Activated T-cell treated with anti-CD3 and anti-CD28 coated beads, Interleukin-2, amount 50 U/mL, for 24 hours (primary cell): ENCODE data around the gene MTHFD1.
"Not testable (repeated sequence)": the region's sequence is repeated elsewhere in the genome, so short reads cannot be mapped to it uniquely, and the experiment has no call there.

Source experiments
- DNase-seq: peaks from one replicate; pipeline ENCODE4 v3.0.0-alpha.2; 2020
- H3K27ac Mint-ChIP-seq: 2 replicates; pipeline ENCODE4 v1.8.0; 2020; ENCODE audit warnings: mild to moderate bottlenecking, mixed read lengths
- H3K27me3 Mint-ChIP-seq: 2 replicates; pipeline ENCODE4 v1.8.0; 2020; ENCODE audit warnings: mixed read lengths
- H3K36me3 Mint-ChIP-seq: 2 replicates; pipeline ENCODE4 v1.8.0; 2020; ENCODE audit warnings: low read depth, mixed read lengths
- H3K4me1 Mint-ChIP-seq: 2 replicates; pipeline ENCODE4 v1.8.0; 2020; ENCODE audit warnings: low read depth, mixed read lengths
- H3K4me3 Mint-ChIP-seq: 2 replicates; pipeline ENCODE4 v1.8.0; 2020; ENCODE audit warnings: mild to moderate bottlenecking, moderate library complexity, mixed read lengths
- H3K9me3 Mint-ChIP-seq: 2 replicates; pipeline ENCODE4 v1.8.0; 2020; ENCODE audit warnings: mixed read lengths

Gene MTHFD1

DNA sequence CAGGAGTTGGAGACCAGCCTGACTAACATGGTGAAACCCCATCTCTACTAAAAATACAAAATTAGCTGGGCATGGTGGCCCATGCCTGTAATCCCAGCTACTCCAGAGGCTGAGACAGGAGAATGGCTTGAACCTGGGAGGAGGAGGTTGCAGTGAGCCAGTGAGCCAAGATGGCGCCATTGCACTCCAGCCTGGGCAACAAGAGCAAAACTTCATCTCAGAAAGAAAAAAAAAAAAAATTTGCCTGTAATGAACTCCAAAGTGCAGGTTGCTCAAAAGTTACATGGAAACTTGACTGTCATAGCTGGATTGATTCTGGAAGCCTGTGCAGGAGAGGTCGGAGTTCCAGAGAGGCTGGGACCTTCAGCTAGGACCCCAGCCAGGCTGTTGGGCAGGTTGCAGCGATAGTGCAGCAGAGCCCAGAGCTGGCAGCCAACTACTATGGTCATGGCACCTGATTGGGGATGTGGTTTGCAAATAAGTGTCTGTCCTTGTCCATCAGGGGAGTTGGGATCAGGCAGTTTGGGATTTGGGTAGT, 5.1 kb downstream of the MTHFD1 start:
- H3K27me3 Mint-ChIP-seq, DNase-seq, H3K9me3 Mint-ChIP-seq, H3K4me3 Mint-ChIP-seq: not testable (repeated sequence)
- Mint-ChIP-seq H3K36me3 (peaks cover 80% of the 10 kb centered on the region), H3K4me1 (peaks cover 52% of the 10 kb centered on the region), H3K27ac (peak overlapping the region; percentile 26)

DNA sequence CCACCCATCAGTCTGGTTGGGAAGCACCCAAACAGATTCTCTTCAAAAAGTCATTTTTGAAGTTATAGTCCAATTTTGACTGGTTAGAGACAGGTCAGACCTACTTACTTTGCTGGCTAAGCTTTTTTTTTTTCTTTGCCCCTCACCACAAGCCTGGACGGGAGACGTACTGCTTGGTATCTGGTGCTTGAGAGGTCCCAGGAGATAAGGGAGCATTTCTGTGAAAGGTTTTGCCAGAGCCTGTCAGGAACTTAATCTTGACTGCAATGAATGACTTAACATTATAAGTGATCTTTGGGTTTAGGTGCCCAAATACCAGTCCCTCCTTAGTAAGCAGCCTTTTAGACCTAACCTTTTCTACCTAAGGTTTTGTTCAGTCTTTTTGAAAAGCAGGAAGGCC, 6.3 kb downstream of the MTHFD1 start:
- DNase-seq: no peak
- Mint-ChIP-seq H3K27me3 (no peaks in the 10 kb centered on the region), H3K4me1 (peaks cover 51% of the 10 kb centered on the region), H3K4me3 (no peak overlapping the region), H3K9me3 (no peaks in the 10 kb centered on the region), H3K36me3 (peaks cover 76% of the 10 kb centered on the region), H3K27ac (peak overlapping the region; percentile 19)

DNA sequence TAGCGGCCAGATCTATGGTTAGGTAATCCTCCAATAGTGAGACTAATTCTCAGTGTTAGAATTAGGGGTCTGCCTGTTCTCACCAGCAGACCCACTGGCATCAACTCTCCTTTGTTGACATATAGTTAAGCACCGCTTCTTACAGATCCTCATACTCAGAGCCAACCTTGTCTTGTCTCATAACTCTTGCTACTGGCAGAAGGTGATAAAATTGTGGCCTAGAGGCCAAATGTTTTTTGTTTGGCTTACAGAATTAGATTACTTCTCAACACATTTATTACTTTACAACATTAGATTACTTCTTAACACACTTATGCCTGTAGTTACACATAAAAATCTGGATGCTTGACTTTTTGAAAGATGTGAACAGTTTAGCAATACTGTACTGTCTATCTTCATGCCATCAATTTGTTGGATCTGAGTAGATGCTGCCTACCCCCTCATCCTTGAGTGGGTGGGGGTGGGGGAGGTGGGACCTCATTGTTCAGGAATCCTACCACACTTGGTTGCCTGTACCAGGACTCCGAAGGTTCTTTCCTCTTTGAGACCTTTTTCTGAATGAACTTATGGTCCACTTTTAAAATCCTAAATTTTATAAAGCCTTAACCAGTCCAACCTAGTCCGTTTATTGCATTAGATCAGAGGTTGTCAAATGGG, 7.0 kb downstream of the MTHFD1 start:
- H3K27ac Mint-ChIP-seq: no peak overlapping the region
- no peak for DNase-seq
- no peak overlapping the region for H3K4me3 Mint-ChIP-seq
- peaks cover 46% of the 10 kb centered on the region for H3K4me1 Mint-ChIP-seq
- no peaks in the 10 kb centered on the region for H3K27me3 Mint-ChIP-seq
- H3K9me3 Mint-ChIP-seq: no peaks in the 10 kb centered on the region
- H3K36me3 Mint-ChIP-seq: peaks cover 72% of the 10 kb centered on the region

DNA sequence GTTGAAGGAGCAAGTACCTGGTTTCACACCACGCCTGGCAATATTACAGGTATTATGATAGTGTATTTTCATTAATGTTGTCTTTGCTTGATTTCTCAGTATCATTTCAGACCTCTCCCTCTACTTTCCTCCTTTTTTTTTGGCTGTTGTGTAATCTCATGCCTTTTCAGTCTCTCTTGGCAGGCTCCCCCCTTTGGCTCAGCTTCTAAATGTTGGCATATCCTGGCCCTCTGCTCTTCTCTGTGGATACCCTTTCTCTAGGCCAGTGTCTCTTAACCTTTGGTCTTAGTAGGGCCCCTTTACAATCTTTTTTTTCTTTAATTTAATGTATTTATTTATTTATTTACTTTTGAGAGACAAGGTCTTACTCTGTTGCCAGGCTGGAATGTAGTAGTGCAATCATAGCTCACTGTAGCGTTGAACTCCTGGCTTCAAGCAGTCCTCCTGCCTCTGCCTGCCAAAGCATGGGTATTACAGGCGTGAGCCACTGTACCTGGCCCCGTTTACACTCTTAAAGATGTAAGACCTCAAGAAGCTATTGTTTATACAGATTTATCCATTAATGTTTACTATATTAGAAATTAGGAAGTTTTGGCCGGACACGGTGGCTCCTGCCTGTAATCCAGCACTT, 12.8 kb downstream of the MTHFD1 start:
- no peak overlapping the region for H3K4me3 Mint-ChIP-seq
- H3K27ac Mint-ChIP-seq: no peak overlapping the region
- no peaks in the 10 kb centered on the region for H3K27me3 Mint-ChIP-seq
- no peaks in the 10 kb centered on the region for H3K9me3 Mint-ChIP-seq
- peaks cover 59% of the 10 kb centered on the region for H3K36me3 Mint-ChIP-seq
- no peak for DNase-seq
- peaks cover 7% of the 10 kb centered on the region for H3K4me1 Mint-ChIP-seq

DNA sequence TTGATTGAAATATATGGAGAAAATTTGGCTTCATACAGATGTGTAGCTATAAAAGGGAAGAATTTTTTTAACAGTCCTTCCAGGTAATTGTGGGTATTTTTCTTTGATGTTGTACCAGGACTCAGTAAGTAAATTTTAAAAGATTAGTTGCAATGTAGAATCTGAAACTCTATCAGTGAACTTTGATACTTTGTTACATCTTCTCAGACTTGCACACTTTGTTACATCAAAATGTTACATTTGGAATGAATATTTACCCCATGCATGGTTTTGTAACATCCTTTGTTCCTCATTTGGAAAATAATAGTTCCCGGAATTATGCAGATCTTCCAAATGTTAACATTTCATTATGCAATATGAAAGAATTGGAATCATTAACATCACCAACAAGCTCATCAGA, 13.8 kb downstream of the MTHFD1 start:
- H3K4me1 Mint-ChIP-seq: peaks cover 10% of the 10 kb centered on the region
- no peak overlapping the region for H3K4me3 Mint-ChIP-seq
- no peak overlapping the region for H3K27ac Mint-ChIP-seq
- no peaks in the 10 kb centered on the region for H3K27me3 Mint-ChIP-seq
- DNase-seq: no peak
- peaks cover 69% of the 10 kb centered on the region for H3K36me3 Mint-ChIP-seq
- no peaks in the 10 kb centered on the region for H3K9me3 Mint-ChIP-seq

DNA sequence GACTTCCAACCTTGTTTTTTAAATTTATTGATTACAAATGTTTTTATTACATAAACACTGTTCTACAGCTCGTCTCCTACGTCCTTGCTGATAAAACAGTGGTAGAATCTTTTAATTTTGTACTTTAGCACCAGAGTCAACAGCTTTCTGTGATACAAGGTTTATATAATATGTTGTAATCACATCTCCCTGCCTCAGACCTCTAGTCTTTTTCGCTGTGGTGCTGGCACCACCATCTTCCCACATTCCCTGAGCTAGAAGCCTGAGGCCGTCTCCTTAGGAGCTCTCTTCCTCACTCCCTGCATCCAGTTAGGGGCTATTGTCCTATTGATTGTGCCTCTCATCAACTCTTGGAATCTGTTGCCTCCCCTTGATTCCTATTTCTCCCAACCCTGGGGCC, 17.1 kb downstream of the MTHFD1 start:
- Mint-ChIP-seq H3K9me3 (no peaks in the 10 kb centered on the region), H3K4me3 (no peak overlapping the region), H3K4me1 (peaks cover 18% of the 10 kb centered on the region), H3K36me3 (peaks cover 81% of the 10 kb centered on the region), H3K27me3 (no peaks in the 10 kb centered on the region), H3K27ac (no peak overlapping the region)
- no peak for DNase-seq

DNA sequence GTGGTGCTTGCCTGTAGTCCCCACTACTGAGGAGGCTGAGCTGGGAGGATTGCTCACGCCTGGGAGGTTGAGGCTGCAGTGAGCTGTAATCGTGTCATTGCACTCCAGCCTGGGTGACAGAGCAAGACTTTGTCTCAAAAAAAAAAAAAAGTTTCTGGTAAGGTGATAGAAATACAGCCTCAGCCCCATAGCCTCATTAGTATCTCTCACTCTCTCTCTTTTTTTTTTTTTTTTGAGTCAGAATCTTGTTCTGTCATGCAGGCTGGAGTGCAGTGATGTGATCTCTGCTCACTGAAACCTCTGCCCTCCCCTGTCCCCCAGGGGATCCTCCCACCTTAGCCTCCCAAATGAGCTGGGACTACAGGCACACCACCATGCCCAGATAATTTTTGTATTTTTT, 19.2 kb downstream of the MTHFD1 start:
- no peak overlapping the region for H3K4me3 Mint-ChIP-seq
- H3K27me3 Mint-ChIP-seq: no peaks in the 10 kb centered on the region
- no peak for DNase-seq
- H3K4me1 Mint-ChIP-seq: peaks cover 27% of the 10 kb centered on the region
- H3K36me3 Mint-ChIP-seq: peaks cover 88% of the 10 kb centered on the region
- no peak overlapping the region for H3K27ac Mint-ChIP-seq
- no peaks in the 10 kb centered on the region for H3K9me3 Mint-ChIP-seq

DNA sequence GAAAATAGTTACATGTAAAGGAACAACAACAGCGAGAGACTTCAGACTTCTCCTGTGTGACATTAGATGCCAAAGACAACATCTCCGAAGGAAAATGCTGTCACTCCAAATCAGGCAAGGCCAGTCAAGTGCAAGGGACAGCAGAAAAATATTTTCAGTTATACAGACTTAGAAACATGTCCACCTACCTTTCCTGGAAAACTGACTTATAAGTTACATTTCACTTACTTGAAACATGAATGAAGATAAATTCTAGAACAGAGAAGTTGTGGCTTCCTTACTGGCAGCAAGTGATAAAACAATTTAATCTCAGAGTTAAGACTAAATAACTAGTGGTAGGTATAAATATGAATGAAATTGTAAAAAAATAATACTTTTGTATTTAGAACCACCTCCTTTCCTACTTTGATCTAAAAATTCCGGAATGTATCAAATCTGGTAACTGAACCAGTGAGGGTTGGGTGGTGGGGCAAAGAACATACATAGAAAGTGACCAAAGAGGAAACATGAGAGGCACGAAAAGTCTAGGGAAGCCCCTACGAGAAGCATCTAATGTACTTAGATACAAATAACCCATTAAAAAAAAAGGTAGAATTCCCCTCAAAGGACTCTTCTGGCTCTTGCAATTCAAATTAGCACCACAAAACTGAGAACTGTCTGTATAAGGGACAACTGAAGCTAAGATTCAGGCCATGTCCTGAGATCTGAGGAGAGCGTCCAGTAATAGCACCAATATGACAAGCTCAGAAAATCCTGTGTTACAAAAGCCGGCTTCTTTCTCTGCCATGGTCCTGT, 21.2 kb downstream of the MTHFD1 start:
- Mint-ChIP-seq H3K27ac (peak overlapping the region; percentile 18), H3K4me1 (peaks cover 26% of the 10 kb centered on the region), H3K27me3 (no peaks in the 10 kb centered on the region), H3K9me3 (no peaks in the 10 kb centered on the region), H3K4me3 (no peak overlapping the region), H3K36me3 (peaks cover 91% of the 10 kb centered on the region)
- no peak for DNase-seq

DNA sequence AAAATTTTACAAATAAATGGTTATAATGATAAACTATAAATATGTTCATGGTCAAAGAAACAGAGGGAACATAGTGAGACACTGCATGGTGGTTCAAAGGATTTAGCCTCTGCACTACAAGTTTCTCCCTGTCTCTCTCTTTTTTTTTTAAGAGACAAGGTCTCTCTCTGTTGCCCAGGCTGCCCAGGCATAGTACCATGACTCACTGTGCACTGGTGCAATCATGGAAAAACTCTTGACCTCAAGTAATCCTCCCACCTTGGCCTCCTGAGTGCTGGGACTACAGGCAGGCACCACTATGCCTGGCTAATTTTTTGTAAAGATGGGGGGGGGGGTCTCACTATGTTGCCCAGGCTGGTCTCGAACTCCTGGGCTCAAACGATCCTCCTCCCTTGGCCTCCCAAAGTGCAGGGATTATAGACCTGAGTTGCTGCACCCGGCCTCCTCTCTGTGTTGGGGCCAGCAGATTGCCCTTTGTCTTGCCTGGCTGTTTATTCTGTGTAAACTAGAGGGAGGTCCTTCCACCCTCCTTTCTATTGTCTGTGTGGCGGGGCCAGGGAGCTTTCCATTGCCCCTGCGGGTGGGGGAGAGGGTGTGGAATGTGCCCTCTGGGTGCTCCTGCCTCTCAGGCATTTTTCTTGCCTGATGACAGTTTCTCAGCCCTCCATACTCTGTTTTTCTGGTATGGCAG, 22.1 kb downstream of the MTHFD1 start:
- H3K27ac Mint-ChIP-seq: peak overlapping the region; percentile 76
- no peaks in the 10 kb centered on the region for H3K9me3 Mint-ChIP-seq
- H3K36me3 Mint-ChIP-seq: peaks cover 89% of the 10 kb centered on the region
- H3K27me3 Mint-ChIP-seq: no peaks in the 10 kb centered on the region
- no peak overlapping the region for H3K4me3 Mint-ChIP-seq
- no peak for DNase-seq
- peaks cover 24% of the 10 kb centered on the region for H3K4me1 Mint-ChIP-seq

DNA sequence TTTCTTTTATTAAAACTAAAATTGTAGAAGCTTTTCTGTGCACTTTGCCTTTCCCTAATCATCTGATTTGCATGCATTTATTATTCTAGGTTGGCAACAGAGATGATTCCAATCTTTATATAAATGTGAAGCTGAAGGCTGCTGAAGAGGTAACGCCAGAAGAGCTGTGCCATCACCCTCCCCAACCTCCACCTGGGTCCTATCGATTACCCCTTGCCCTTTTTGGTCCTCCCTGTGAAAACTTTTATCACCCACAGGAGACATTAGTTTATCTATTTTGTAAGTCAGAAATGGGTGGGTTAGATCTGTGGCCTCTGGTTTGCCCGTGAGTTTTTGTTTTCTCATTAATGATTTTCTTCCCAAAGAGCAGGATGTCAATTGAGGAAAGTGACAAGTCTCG, 22.8 kb downstream of the MTHFD1 start:
- DNase-seq: no peak
- peak overlapping the region; percentile 1 for H3K27ac Mint-ChIP-seq
- no peak overlapping the region for H3K4me3 Mint-ChIP-seq
- H3K27me3 Mint-ChIP-seq: no peaks in the 10 kb centered on the region
- H3K4me1 Mint-ChIP-seq: peaks cover 29% of the 10 kb centered on the region
- H3K9me3 Mint-ChIP-seq: no peaks in the 10 kb centered on the region
- peaks cover 90% of the 10 kb centered on the region for H3K36me3 Mint-ChIP-seq

DNA sequence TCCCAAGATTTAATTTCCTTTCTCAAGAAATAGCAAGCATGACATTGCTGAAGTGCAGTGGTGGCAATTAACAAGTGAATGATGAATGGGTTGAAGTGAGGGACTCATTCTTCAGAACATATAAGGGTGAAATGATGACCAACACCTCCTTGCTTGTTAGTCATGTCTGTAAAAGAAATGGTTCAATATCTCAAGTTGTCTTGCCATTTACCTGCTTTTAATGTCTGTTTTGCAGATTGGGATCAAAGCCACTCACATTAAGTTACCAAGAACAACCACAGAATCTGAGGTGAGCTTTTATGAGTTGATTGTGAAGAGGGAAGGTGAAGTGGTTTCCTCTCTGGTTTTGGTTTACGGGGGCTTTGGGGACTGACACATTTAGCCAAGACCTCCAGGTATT, 24.1 kb downstream of the MTHFD1 start:
- Mint-ChIP-seq H3K36me3 (peaks cover 91% of the 10 kb centered on the region), H3K4me3 (no peak overlapping the region), H3K27ac (no peak overlapping the region), H3K4me1 (peaks cover 35% of the 10 kb centered on the region), H3K9me3 (no peaks in the 10 kb centered on the region), H3K27me3 (no peaks in the 10 kb centered on the region)
- no peak for DNase-seq

DNA sequence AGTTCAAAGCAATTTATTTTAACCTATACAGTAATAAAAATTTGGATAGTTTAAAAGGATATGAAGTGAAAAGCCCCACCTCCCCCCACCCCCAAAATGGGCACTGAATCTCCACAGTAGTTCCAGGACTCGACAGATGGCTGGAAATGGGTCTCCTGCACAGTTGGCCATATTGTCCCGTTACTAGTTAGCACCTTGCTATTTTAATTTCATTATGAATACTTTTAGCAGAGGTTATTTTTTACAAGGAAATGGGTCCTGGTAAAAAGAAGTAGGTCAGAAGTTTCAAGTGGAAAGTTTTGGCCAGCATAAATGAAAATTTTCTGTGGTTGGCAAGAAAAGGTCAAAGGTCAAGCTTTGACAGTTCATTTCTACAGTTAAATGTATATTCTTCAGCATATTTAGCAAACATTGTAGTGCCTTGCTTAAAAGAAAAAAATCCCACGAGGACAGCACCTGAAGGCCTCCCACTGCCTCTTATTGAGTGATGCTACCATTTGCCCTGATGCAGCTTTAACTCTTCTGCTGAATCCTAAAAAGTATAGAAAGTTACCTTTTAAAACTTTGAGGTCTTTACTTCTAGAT, 28.3 kb downstream of the MTHFD1 start:
- H3K4me1 Mint-ChIP-seq: peaks cover 26% of the 10 kb centered on the region
- H3K9me3 Mint-ChIP-seq: no peaks in the 10 kb centered on the region
- H3K27ac Mint-ChIP-seq: peak overlapping the region; percentile 37
- no peaks in the 10 kb centered on the region for H3K27me3 Mint-ChIP-seq
- H3K36me3 Mint-ChIP-seq: peaks cover 94% of the 10 kb centered on the region
- H3K4me3 Mint-ChIP-seq: no peak overlapping the region
- DNase-seq: no peak

DNA sequence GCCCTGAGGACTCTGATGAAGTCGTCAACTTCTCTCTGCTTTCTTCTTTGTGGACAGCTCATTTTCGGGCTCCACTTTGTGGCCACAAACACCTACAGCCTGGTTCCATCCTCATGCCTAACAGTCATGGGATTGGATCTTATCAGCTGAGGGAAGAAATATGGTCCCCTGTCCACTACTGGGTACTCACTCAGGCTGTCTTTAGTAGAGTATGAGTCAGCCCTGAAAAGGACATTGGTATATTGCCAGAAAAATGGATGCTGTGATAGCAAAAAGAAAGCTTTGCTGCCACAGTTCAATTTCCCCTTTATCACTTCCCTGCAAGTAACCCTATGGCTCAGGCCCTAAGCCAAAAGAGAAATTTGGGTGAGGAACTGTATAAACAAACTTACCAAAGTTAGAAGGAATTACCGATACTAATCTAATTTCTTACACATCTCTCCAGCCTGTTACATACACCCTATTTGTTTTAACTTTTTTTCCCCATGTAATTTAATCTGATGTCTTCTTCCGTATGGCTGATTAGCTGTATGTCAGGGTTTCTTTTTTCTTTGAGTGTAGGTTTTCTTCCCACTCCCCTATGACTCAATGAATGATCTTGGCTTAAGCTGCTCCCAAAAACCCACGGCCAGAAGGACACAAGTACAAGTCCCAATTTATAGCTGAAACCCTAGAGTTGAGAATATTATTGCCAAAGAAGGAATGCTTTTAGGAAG, 29.1 kb downstream of the MTHFD1 start:
- Mint-ChIP-seq H3K4me1 (peaks cover 25% of the 10 kb centered on the region), H3K9me3 (no peaks in the 10 kb centered on the region), H3K36me3 (peaks cover 92% of the 10 kb centered on the region), H3K27me3 (no peaks in the 10 kb centered on the region), H3K27ac (peak overlapping the region; percentile 50), H3K4me3 (no peak overlapping the region)
- DNase-seq: no peak

DNA sequence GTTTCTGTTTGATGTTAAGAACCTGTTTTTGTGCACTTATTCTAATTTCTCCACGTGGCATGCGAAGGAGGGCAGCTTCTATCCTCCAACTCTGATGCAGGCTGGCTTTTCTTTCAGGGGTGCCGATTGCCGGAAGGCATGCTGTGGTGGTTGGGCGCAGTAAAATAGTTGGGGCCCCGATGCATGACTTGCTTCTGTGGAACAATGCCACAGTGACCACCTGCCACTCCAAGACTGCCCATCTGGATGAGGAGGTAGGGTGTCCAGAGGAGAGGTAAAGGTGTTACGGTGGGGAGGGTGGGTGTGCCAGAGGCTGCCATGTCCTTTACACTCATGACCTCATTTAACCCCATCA, 29.6 kb downstream of the MTHFD1 start:
- Mint-ChIP-seq H3K4me3 (no peak overlapping the region), H3K4me1 (peaks cover 29% of the 10 kb centered on the region), H3K27ac (no peak overlapping the region), H3K9me3 (no peaks in the 10 kb centered on the region), H3K27me3 (no peaks in the 10 kb centered on the region), H3K36me3 (peaks cover 93% of the 10 kb centered on the region)
- no peak for DNase-seq
